Choroid plexus epithelial cell (primary cell): Measurements from ENCODE around the gene TTLL8.

Experiments used
- DNase-seq: peaks from one replicate; pipeline ENCODE4 v3.0.0-alpha.2; 2010; ENCODE audit warnings: low read depth
- H3K4me3 ChIP-seq: 2 replicates; pipeline ENCODE4 v1.5.1; 2011; ENCODE audit warnings: low read depth, mild to moderate bottlenecking, control low read depth, low read length, moderate library complexity
- TF ChIP-seq, protein P1 (sequence below): conservative IDR thresholded peaks from 2 replicates; pipeline ENCODE4 v1.5.1; 2011; ENCODE audit warnings: low read depth, mild to moderate bottlenecking, control low read depth, inconsistent platforms, low read length, moderate library complexity

TTLL8 gene

DNA sequence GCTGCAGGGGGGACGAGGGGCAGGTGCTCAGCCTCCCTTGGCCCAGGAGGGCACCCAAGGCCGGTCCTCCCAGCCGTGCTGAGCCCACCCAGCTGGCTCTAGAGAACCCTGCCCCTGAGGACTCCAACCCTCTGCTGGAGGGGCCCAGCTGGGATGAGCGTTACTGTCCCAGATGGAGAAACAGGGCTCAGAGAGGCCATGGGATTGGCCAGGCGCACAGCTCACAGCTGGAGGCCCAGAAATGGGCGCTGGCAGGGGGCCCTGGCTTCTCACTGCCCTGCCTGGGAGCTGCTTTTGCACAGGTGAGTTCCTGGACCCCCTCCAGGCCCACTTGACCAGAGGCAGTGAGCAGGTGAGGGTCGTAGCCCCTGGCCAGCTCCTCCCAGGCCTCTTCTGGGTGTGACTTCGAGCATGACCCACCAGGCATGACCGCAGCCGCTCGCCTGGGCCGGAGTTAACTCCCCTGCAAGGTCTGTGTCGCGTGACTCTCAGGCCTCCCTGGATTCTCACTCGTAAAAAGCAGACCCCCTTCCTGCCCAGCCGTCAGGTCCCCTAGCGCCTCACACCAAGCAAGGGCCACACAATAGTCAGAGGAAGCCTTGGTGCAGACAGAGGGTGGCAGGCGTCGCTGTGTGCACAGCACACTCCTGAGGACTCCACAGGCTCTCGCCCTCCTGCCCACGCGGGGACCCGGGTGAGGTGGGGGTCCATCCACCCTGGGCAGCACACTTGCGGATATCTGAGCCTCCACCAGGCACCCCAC lies 25.8 kb downstream of the TTLL8 start:
- H3K4me3 ChIP-seq = no peak overlapping the region
- TF ChIP-seq, protein P1, sequence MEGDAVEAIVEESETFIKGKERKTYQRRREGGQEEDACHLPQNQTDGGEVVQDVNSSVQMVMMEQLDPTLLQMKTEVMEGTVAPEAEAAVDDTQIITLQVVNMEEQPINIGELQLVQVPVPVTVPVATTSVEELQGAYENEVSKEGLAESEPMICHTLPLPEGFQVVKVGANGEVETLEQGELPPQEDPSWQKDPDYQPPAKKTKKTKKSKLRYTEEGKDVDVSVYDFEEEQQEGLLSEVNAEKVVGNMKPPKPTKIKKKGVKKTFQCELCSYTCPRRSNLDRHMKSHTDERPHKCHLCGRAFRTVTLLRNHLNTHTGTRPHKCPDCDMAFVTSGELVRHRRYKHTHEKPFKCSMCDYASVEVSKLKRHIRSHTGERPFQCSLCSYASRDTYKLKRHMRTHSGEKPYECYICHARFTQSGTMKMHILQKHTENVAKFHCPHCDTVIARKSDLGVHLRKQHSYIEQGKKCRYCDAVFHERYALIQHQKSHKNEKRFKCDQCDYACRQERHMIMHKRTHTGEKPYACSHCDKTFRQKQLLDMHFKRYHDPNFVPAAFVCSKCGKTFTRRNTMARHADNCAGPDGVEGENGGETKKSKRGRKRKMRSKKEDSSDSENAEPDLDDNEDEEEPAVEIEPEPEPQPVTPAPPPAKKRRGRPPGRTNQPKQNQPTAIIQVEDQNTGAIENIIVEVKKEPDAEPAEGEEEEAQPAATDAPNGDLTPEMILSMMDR = no peak
- DNase-seq = no peak

DNA sequence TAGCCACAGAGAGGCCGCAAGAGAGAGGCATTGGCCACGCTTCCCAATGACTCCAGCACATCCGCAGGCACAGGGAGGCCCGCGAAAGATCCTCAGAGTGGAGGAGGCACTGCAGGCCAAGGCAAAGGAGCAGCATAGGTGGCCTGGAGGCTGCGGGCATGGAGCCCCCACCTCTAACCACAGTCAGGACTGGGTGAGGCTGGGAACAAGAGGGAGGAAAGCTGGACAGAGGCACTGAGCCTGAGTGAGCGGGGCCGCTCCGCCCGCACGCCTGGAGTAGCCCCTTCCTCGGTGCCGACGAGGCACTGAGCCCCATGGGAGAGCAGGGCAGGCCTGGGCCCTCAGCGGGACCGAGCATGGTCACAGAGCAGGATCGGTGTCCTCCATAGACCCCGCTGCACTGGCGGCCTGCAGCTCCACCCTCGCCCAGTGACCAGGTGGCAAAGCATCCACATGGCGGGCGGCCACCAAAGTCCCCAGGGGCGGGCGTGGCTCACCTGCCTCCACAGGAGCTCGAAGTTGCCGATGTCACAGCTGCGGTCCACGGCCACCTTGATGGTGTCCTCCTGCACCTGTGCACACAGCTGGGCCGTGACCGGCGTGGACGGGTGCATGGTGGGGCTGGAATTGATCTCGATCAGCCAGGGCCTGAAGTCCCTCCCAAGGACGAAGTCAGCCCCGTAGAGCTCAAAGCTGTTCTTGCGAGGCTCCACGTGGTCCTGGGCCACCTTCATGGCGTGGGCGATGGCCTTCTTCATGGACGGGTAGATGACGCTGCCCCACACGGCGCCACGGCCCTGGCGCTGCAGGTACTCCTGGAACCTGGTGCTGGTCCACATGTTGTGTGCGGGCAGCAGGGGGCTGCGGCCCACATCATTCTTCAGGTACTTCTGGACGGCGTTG lies 26.7 kb downstream of the TTLL8 start:
- TF ChIP-seq, protein P1 = no peak
- H3K4me3 ChIP-seq = no peak overlapping the region

DNA sequence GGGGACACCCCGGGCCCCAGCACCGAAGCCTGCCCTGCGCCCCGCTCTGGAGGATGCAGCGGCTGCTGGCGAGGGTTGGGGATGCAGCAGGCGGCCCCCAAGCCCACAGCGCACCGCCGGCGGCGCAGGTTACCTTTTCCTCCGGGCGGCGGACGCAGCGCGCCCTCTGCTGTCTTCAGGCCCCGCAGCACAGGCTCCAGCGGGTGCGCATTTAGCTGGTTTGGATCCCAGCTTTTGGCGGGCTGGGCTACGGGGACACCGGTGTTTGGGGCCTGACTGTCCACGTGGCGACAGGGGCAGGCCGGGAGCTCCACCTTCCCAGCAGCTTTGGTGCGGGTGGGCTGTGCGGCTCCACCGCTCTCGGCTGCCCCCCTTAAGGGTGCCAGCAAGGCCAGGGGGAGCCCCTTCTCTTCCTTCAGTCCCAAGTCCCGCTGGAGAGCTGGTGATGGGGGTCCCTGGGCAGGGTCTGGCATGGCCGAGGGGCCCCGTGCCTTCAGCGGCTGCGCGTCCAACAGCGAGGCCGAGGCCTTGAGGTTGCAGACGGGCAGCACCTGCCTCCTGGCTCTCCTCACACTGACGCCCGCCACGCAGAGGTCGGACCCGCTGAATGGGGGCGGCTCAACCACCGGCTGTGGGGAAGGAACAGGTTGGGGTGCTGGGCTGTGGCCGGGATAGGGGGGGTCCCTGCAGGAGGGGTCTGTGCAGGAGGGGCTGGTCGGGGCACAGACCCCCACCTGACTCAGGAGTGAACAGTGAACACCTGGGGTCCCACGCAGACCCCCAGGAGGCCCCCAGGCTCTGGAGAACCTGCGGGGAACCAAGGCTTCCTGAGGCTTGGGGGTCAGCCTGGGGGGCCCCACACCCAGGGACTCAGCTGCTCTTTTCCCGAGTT lies 27.6 kb downstream of the TTLL8 start:
- TF ChIP-seq, protein P1 = peak; percentile 84
- DNase-seq = peak; percentile 70
- no peak overlapping the region for H3K4me3 ChIP-seq

More for the DNA sequence above, 26.7 kb downstream of the TTLL8 start:
- no peak for DNase-seq

DNA sequence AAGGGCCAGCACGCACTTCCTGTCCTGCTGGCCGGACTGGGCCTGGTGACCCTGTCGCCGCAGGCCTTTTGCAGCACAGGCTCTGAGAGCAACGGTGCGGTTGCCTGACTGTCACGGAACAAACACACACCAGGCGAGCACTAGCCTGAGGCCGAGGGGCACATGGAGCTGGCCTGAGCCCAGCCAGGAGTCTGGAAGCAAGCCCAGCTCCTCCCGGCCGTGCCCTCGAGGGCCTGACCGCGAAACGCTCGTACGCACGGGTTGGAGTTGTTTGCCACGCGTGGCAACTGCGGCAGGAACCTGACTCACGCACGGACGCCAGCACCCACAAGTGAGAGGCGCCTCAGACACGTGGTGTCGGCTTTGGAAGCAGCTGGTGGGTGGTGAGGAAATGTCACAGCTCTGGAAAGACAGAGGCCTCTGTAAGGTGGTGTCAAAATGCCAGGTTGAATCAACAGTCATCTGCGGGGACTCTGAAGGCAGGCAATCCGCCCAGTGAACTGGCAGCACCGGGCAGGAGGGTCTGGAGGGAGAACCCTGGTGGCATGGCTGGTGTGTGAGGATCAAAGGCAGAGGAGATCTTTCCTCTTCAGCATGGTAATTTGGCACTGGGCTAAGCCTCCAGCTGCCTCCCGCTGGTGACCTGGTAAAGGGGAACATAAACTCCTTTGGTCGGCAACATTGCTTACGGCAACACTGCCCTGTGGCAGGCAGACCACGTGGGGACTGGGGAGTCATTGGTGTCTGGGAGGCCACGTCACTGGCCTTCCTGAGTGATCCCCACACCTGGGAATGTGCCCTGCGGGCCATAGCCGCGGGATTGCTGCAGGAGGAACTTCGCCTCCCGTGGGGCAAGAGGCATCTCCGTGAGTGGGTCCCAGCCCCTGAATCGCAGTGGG lies 30.2 kb downstream of the TTLL8 start:
- peak; percentile 20 for DNase-seq
- TF ChIP-seq, protein P1 = no peak
- H3K4me3 ChIP-seq = no peak overlapping the region

DNA sequence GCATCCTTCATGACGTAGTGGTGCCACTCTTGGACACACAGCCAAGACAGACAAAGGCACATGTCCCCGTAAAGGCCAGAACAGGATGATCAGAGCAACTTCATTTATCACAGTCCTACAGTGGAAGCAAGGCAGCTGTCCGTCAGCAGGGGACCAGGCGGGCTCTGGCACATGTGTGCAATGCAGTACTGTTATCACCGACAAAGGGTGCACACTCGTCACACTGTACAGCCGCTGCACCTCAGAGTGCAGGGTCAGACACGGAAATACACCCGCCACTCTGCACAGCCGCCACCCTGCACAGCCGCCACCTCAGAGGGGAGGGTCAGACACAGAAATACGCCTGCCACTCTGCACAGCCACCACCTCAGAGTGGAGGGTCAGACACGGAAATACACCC lies 32.1 kb downstream of the TTLL8 start:
- no peak overlapping the region for H3K4me3 ChIP-seq
- no peak for DNase-seq
- TF ChIP-seq, protein P1 = no peak
